Erythroblast (primary cell): ENCODE results near the gene ANAPC13.

Experiments
- GATA1 ChIP-seq: IDR thresholded peaks from 2 replicates; pipeline ENCODE4 v1.6.1; 2011; ENCODE audit warnings: low read depth, mild to moderate bottlenecking, control low read depth, low read length, moderate library complexity
- POLR2A ChIP-seq: IDR thresholded peaks from 2 replicates; pipeline ENCODE4 v1.6.1; 2011; ENCODE audit warnings: mild to moderate bottlenecking, low read length

- TF ChIP-seq POLR2A (no peak), GATA1 (no peak)
These were observed 38.4 kb downstream of the ANAPC13 start for GRCh38 chr3:134447351-134447750.
